HepG2 (cell line): ENCODE measurements around the gene FRMD4A. TPM values are rescaled to one million over a fixed set of nuclear protein-coding genes. Genes with fewer than 3 reads are reported as not detected.

Experiments used
- ATAC-seq: fragments of 200-7000 bp; cut with Tn5 transposase; 3 replicates; pipeline ENCODE4 v1.9.1; 2020; ENCODE audit warnings: mild to moderate bottlenecking, moderate library complexity
- BruUV-seq: library from RNA; stranded (reverse); fragments of 400-500 nt; replicated peaks from 2 replicates; lab custom pipeline; 2021; lab: Mats Ljungman, UMichigan
- CTCF ChIA-PET: fragments of 300-600 bp; formaldehyde crosslinking; extraction: SDS; loops from one replicate; lab custom pipeline; 2021; ENCODE audit warnings: low total read pairs, inconsistent platforms, low intra/inter-chr PET ratio; lab: Yijun Ruan, JAX
- POLR2A ChIA-PET: fragments of 350-600 bp; sonication (Branson Sonifier 250); formaldehyde crosslinking; loops from one replicate; lab custom pipeline; 2020; ENCODE audit warnings: antibody characterized with exemption, inconsistent platforms; lab: Yijun Ruan, JAX
- DNase-seq: peaks from one replicate; pipeline ENCODE4 v3.0.0-alpha.2; 2015; ENCODE audit warnings: low spot score
- FAIRE-seq: peaks from 3 replicates; lab custom pipeline; 2011; peaks lifted over from hg19 to GRCh38; lab: Jason Lieb, UNC
- H2AFZ ChIP-seq: one replicate; pipeline ENCODE4 v1.6.1; 2011; ENCODE audit warnings: low read length, inconsistent platforms
- H3K27ac ChIP-seq: fragments of 300-600 bp; 3 replicates; pipeline ENCODE4 v1.8.0; 2011; ENCODE audit warnings: mixed run types, mild to moderate bottlenecking, mixed read lengths, low read length, inconsistent platforms; ENCODE audit not compliant: insufficient read depth; ENCODE audit errors: extremely low read length
- H3K27me3 ChIP-seq, 2 experiments: fragments of 200-600 bp in 1 of 2; 2 replicates in 1 of 2; 3 replicates in 1 of 2; pipeline versions ENCODE4 v1.6.0 to v1.8.0; 2011; ENCODE audit warnings: low read length in 2 of 2, mild to moderate bottlenecking in 2 of 2, moderate library complexity in 2 of 2, inconsistent platforms in 1 of 2; ENCODE audit not compliant: insufficient read depth in 2 of 2, control insufficient read depth in 1 of 2
- H3K36me3 ChIP-seq, 2 experiments: fragments of 200-600 bp in 1 of 2; replicated peaks in 1 of 2; 2 replicates in 1 of 2; 3 replicates in 1 of 2; pipeline versions ENCODE4 v1.5.1 to v1.8.0; 2011; ENCODE audit warnings: low read length in 2 of 2, inconsistent platforms in 1 of 2; ENCODE audit not compliant: insufficient read depth in 2 of 2, control insufficient read depth in 1 of 2
- H3K4me1 ChIP-seq: 2 replicates; pipeline ENCODE4 v1.5.1; 2012; ENCODE audit warnings: low read length, inconsistent platforms; ENCODE audit not compliant: insufficient read depth
- H3K4me2 ChIP-seq: 2 replicates; pipeline ENCODE4 v1.6.0; 2011; ENCODE audit warnings: low read depth, low read length, inconsistent platforms
- H3K4me3 ChIP-seq, 3 experiments: fragments of 200-600 bp in 1 of 3; sonication (generic), shearing (Covaris generic) in 1 of 3; replicated peaks in 1 of 3; 2 replicates each; pipeline ENCODE4 v1.5.1; 2011 to 2016; ENCODE audit warnings: low read length in 3 of 3, inconsistent platforms in 2 of 3, low read depth in 2 of 3, mild to moderate bottlenecking in 2 of 3, control low read depth in 1 of 3, mixed read lengths in 1 of 3; ENCODE audit not compliant: insufficient read depth in 1 of 3
- H3K79me2 ChIP-seq: one replicate; pipeline ENCODE4 v1.6.1; 2011; ENCODE audit warnings: low read length, inconsistent platforms; ENCODE audit not compliant: insufficient read depth
- H3K9ac ChIP-seq: 2 replicates; pipeline ENCODE4 v1.6.0; 2011; ENCODE audit warnings: mild to moderate bottlenecking, low read depth, low read length, inconsistent platforms; ENCODE audit not compliant: insufficient read depth
- H3K9me3 ChIP-seq: 2 replicates; pipeline ENCODE4 v1.5.1; 2012; ENCODE audit warnings: mild to moderate bottlenecking, low read length
- H4K20me1 ChIP-seq: 2 replicates; pipeline ENCODE4 v1.6.0; 2011; ENCODE audit warnings: inconsistent platforms, mild to moderate bottlenecking, low read length, moderate library complexity; ENCODE audit not compliant: insufficient read depth
- ATF7-NPFF ChIP-seq: sonication (generic); formaldehyde crosslinking; IDR thresholded peaks from 2 replicates; pipeline ENCODE4 v1.8.1; 2023; ENCODE audit warnings: mild to moderate bottlenecking, low read depth, missing genetic modification reagents, moderate library complexity
- CCDC6 ChIP-seq: sonication (generic); formaldehyde crosslinking; IDR thresholded peaks from 2 replicates; pipeline ENCODE4 v1.8.1; 2022; ENCODE audit warnings: mild to moderate bottlenecking, missing genetic modification reagents, moderate library complexity
- NFE2L1 ChIP-seq: sonication (generic); formaldehyde crosslinking; IDR thresholded peaks from 2 replicates; pipeline ENCODE4 v1.4.0; 2020; ENCODE audit warnings: missing genetic modification reagents, mild to moderate bottlenecking, borderline replicate concordance
- PTBP1 ChIP-seq: fragments of 200-400 bp; formaldehyde crosslinking; IDR thresholded peaks from 2 replicates; pipeline ENCODE4 v1.6.1; 2018; ENCODE audit warnings: low read length, low read depth; ENCODE audit not compliant: poor library complexity, severe bottlenecking
- SP2 ChIP-seq: sonication (generic); formaldehyde crosslinking; IDR thresholded peaks from 2 replicates; pipeline ENCODE4 v1.5.1; 2020; ENCODE audit warnings: mild to moderate bottlenecking, missing genetic modification reagents
- ZNF30 ChIP-seq: sonication (generic); formaldehyde crosslinking; IDR thresholded peaks from 2 replicates; pipeline ENCODE4 v1.5.0; 2020; ENCODE audit warnings: mild to moderate bottlenecking, missing genetic modification reagents
- ZNF75D ChIP-seq: sonication (generic); formaldehyde crosslinking; IDR thresholded peaks from 2 replicates; pipeline ENCODE4 v1.8.1; 2023; ENCODE audit warnings: missing genetic modification reagents, mild to moderate bottlenecking, borderline replicate concordance
- WGBS: methylation state at CpG from one replicate; pipeline ENCODE4 v1.1.6; 2017; ENCODE audit warnings: low lambda C conversion rate; 5-methylcytosine and 5-hydroxymethylcytosine counted together
- in situ Hi-C: cut with HindIII; loops from 2 replicates; pipeline ENCODE4 v1.10.0; 2017; ENCODE audit warnings: low pct_unique_long_range_greater_than_20kb; ENCODE audit not compliant: extremely low pct_ligation_motif_present
- intact Hi-C: fragments of 100-400 bp; cut with micrococcal nuclease; formaldehyde crosslinking; loops from one replicate; pipeline ENCODE4 v1.10.0; 2022; ENCODE audit not compliant: unreplicated experiment
- polyA plus RNA-seq, 8 experiments: library from polyadenylated mRNA; depleted of rRNA in 3 of 8; stranded (reverse) in 7 of 8; unstranded in 1 of 8; fragments of >200 nt; fragmentation: Illumina TruSeq in 4 of 8; extraction: Trizol in 4 of 8; gene quantifications; 2 replicates each; pipeline versions ENCODE4 v1.2.1 to v1.2.3, GENCODE V29; 2011 to 2016; ENCODE audit warnings: low read depth in 4 of 8, missing spikeins in 1 of 8, mixed read lengths in 1 of 8; ENCODE audit not compliant: insufficient read depth in 1 of 8
- total RNA-seq, 5 experiments: library from RNA; depleted of rRNA; stranded (reverse); fragments of >200 nt; fragmentation: Illumina TruSeq; extraction: Trizol; gene quantifications; 2 replicates each; pipeline ENCODE4 v1.2.3, GENCODE V29; 2016; ENCODE audit warnings: low read depth in 1 of 5
- TF ChIP-seq, protein P1 (sequence below): sonication (generic); formaldehyde crosslinking; IDR thresholded peaks from 2 replicates; pipeline ENCODE4 v1.5.0; 2020; ENCODE audit warnings: missing genetic modification reagents

FRMD4A gene
- total and polyA plus RNA-seq, 2 of the 13 experiments (the other 11 are each of a cell fraction or from before 2014, with no cell fraction given): 0.09 to 0.26 TPM

GRCh38 chr10:13733071-13733470 lies 597.7 kb downstream of the FRMD4A start (continued):
- no peak for TF ChIP-seq NFE2L1
- TF ChIP-seq ZNF30: no peak
- TF ChIP-seq ATF7-NPFF (CRISPR knock-in tag): no peak
- no peak for TF ChIP-seq SP2
- TF ChIP-seq ZNF75D (CRISPR knock-in tag): no peak
- TF ChIP-seq CCDC6 (CRISPR knock-in tag): no peak
- TF ChIP-seq, all 625 proteins: peak for 0

- H3K9me3 ChIP-seq: no peaks in the 10 kb centered on the region
- no peak overlapping the region for H2AFZ ChIP-seq
- ChIA-PET CTCF (no interaction called here), POLR2A (no interaction called here)
- no peak overlapping the region for H3K9ac ChIP-seq
- H3K79me2 ChIP-seq: no peaks in the 10 kb centered on the region
- no CpG with 5 or more reads among the region's 6 CpGs for WGBS
- H3K4me3 ChIP-seq: no peak overlapping the region
- TF ChIP-seq, protein P1, sequence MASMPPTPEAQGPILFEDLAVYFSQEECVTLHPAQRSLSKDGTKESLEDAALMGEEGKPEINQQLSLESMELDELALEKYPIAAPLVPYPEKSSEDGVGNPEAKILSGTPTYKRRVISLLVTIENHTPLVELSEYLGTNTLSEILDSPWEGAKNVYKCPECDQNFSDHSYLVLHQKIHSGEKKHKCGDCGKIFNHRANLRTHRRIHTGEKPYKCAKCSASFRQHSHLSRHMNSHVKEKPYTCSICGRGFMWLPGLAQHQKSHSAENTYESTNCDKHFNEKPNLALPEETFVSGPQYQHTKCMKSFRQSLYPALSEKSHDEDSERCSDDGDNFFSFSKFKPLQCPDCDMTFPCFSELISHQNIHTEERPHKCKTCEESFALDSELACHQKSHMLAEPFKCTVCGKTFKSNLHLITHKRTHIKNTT (CRISPR knock-in tag): no peak
- TF ChIP-seq PTBP1: no peak
- in situ Hi-C loops (no loop called here), intact Hi-C loops (no loop called here)
- H3K27ac ChIP-seq: no peak overlapping the region
- H4K20me1 ChIP-seq: no peaks in the 10 kb centered on the region
- peak; percentile 35; the same call in 2 of the 3 replicates for ATAC-seq
- H3K4me1 ChIP-seq: no peaks in the 10 kb centered on the region
- H3K27me3 ChIP-seq: peaks cover 0 to 13% of the 10 kb centered on the region in 2 experiments; a peak in 2 of 5 replicates
- H3K36me3 ChIP-seq: no peaks in the 10 kb centered on the region
- DNase-seq: no peak
- no TSS peak for BruUV-seq
- no peak for FAIRE-seq
- H3K4me2 ChIP-seq: no peak overlapping the region
These were observed 598.3 kb downstream of the FRMD4A start for GRCh38 chr10:13732465-13732881.
